ENCODE data around the gene RSF1.

The RSF1 gene

DNA sequence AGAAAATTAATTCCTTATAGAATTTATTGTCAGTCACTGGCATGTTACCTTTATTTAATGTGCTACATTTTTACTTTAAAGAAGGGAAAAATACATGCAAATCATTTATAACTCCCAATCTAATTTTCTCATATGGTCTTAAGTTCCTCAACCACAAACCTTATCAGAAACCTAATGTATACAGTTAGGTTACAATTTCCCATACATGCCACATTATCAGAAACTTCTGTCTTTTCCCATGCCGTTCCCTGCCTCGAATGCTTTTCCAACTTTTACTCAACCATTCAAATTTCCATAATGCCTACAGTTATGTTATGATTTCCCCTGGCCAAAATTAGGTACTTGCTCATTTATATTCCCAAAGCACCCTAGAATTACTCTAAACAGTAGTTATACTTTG is 13.5 kb downstream of the RSF1 start:
- no peak for DNase-seq

DNA sequence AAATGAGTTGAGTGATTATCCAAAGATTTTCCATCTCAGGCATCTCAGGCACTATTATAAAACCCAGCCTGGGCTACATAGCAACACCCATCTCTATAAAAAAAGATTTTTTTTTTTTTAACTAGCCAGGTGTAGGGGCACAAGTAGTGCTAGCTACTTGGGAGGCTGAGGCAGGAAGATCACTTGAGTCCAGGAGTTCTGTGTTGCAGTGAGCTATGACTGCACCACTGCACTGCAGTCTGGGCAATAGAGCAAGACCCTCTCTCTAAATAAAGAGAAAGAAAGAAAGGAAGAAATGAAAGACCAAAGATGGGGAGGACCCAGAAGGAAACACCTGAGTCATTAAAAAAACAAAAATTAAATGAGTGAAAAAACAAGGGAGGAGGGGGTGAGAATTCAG is 14.1 kb downstream of the RSF1 start:
- DNase-seq, result no peak

DNA sequence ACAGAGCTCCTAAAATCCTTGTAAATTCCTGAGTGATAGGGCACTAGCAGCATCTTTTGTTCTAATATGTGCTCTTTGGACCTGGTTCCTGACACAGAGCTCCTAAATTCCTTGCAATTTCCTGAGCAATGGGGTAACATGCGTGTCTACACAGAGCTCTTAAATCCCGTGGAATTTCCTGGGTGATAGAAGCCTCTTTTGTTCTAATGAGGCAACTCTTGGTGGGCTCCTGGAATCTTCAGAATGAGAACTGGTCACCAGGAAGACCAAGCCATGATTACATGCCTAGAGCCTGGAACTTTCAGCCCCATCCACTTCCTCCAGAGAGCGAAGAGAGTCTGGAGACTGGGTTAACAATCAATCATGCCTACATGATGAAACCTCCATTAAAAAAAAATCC is 19.0 kb downstream of the RSF1 start:
- no peak for DNase-seq

DNA sequence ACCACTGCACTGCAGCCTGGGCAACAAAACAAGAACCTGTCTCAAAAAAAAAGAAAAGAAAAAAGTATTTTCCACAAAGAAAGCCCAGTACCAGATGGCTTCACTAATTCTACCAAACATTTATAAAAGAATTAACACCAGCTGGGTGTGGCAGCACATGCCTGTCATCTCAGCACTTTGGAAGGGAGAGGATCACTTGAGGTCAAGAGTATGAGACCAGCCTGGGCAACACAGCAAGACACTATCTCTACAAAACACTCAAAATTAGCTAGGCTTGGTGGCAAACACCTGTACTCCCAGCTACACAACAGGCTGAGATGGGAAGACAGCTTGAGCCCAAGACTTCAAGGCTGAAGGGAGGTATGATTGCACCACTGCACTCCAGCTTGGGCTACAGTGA is 20.1 kb downstream of the RSF1 start:
- no peak for DNase-seq

DNA sequence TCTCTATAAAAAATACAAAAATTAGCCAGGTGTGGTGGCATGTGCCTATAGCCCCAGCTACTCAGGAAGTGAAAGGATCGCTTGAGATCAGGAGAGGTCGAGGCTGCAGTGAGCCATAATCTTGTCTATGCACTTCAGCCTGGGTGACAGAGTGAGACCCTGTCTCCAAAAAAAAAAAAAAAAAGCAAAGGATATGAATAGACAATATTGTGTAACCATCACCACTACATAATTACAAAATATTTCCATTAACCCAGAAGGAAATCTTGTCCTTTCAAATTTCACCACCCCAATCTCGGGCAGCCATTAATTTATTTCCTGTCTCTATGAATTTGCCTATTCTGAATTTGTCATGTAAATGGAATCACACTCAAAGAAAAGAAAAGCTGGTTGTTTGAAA is 21.2 kb downstream of the RSF1 start:
- no peak for DNase-seq

DNA sequence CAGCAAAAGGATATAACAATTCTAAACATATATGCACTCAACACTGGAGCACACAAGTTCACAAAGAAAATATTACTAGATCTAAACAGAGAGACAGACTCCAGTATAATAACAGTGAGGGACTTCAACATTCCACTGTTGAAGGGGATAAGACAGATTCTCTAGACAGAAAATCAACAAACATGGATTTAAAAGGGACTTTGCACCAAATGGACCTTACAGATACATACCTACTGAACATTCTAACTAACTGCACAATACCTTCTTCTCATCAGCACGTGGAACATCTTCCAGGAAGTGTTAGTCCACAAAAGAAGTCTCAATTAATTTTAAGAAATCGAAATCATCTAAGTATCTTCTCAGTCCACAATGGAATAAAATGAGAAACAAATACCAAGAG is 26.6 kb downstream of the RSF1 start:
- DNase-seq, result no peak

DNA sequence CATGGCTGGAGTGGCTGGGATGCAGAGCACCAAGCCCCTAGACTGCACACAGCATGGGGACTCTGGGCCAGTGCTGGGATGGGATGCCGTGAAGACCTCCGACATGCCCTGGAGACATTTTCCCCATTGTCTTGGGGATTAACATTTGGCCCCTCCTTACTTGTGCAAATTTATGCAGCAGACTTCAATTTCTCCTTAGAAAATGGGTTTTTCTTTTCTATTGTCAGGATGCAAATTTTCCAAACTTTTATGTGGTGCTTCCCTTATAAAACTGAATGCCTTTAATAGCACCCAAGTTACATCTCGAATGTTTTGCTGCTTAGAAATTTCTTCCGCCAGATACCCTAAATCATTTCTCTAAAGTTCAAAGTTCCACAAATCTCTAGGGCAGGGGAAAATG is 29.2 kb downstream of the RSF1 start:
- no peak for DNase-seq

DNA sequence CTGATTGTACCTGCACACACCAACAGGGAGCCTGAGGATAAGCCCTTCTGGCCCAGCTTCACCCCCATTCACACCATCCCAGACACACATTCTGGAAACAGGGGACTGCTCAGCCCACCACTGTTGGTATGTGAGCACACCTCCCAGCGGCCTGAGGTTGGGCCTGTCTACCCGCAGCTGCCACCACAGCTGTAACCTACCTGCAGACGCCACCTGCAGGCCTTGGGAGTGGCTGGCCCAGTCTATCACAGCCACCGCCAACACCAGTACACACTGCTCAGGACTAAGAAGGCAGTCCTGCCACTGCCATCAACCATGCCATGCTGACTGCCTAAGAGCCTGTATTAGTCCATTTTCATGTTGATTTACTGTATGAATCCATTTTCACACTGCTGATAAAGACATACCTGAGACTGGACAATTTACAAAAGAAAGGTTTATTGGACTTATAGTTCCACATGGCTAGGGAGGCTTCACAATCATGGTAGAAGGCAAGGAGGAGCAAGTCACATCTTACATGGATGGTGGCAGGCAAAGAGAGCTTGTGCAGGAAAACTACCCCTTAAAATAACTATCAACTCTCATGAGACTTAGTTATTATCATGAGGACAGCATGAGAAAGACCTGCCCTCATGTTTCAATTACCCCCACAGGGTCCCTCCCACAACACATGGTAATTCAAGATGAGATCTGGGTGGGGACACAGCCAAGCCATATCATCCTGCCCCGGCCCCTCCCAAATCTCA is 30.6 kb downstream of the RSF1 start:
- DNase-seq, result no peak

DNA sequence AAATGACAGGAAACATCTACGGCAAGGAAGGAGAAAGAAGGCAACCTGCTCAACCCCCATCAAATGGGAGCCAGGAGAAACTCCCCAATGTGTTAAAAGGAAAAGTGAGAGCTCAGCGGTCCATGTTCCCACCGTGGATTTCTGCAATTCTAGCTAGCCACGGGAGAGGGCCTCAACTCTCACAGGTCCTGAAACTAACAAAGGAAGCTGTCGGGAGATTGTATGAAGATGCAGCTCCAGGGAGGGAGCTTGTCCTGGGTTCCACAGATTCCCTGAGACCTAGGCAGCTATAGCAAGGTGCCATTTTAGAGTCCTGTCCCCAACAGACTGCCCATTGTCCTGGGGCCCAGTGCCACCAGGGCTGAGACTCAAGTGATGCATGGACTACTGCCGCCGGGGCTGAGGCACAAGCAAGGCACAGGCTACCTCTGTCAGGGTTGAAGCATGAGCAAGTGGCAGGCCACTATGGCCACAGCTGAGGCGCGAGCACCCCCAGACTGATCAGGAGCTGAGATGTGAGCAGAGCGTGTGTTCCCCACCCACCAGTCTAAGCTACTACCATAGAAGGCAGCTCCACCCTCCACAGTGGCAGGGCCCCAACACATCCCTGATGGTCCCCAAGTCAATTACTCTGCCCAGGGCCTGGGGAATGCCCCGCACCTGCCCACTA is 31.3 kb downstream of the RSF1 start:
- no peak for DNase-seq

DNA sequence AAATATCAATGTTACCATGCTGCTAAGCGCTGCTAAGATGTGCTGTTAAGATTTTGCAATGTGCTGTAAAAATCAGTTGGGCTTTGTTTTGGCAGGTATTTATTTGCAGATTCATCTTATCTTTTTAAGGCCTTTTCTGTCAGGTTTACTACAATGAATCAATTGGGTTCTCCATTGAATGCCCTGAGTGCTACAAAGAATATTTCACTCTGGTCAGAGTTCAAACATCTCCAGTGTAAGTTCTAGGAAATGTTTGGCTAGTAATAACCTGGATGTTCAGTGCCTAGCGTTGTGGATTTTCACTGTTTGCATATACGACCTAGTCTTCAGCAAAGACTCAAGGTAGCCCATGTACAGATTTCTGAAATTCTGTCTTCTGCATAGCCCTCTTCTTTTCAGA is 36.0 kb downstream of the RSF1 start:
- no peak for DNase-seq

DNA sequence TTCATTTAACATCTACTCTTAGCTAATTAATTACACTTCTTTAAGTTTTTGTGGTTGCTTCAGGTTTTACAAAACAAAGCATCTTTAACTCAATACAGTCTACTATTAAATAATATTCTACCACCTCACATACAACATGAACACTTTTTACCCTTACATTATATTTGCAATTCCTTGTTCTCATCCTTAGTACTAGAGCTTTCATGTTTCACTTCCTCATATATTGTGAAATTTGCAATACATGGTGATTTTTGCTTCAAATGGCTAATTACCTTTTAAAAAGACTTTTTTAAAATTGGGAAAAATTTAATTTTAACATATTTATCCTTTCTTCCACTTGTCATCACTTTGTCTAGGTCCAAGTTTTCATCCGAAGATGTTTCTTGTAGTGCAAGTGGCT is 37.5 kb downstream of the RSF1 start:
- DNase-seq, result no peak

DNA sequence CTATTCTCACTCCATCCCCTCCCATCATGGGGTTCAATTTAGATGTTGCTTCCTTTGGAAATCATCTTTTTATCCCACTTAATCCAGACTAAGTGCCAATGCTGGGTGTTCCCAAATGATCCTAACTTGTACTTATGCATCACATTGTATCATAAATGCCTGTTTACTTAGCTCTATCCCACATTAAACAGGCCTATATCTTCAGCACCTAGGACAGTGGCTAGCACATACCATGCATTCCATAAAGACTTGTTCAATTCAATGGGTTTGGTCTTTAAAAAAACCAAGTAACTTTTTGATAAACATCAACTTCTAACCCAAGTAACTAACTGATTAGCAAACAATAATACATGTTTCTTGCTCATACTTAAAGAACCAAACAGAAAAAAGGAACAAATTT is 40.6 kb downstream of the RSF1 start:
- DNase-seq, result no peak

DNA sequence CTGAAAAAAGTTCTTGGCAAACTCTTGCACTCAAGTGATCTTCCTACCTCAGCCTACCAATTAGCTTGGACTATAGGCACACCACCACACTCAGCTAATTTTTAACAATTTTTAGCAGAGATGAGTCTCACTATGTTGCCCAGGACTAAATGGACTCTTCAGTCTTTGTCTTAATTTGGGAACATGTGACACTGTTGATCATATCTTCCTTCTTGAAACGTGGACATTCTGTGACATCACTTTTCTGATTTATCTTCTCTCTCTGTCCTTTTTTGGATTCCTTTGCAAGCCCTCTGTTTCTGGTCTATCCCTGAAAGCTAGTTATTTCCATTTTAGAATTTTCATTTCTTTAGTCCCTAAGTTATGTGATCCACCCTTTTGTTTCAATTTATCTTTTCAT is 42.0 kb downstream of the RSF1 start:
- DNase-seq, result no peak

DNA sequence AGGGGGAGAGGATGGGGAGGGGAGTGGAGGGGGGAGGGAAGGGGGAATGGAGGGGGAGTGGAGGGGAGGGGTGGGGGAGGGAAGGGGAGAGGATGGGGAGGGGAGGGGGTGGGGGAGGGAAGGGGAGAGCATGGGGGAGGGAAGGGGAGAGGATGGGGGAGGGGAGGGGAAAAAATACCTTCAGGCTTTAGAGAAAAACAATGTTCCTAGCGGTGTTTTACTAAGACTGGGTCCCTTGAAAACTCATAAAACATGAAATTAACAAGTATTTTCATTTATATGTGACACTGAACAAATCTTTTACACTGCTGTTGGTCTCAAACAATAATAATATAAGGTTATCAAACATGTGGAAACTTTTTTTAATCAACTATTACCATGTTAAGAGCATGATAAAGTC is 42.4 kb downstream of the RSF1 start:
- DNase-seq, result no peak

DNA sequence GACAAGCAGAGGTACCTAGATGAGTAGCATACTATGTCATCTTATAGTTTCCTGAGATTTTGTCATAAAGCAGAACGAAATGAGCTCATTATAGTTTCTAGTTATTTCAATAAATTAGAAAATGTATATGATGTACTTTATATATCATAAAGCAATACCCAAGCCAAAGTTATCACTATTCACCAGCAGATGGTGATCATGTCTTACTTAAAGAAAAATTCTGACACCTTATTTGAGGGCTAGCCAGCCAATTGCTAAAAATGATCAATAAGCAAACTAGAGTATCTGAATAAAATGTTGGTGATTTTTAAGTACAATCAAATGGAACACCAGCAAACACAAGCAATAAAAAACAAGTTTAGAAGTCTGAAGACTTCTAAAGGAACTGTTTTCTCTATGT is 44.1 kb downstream of the RSF1 start:
- peak; percentile 47 for DNase-seq

DNA sequence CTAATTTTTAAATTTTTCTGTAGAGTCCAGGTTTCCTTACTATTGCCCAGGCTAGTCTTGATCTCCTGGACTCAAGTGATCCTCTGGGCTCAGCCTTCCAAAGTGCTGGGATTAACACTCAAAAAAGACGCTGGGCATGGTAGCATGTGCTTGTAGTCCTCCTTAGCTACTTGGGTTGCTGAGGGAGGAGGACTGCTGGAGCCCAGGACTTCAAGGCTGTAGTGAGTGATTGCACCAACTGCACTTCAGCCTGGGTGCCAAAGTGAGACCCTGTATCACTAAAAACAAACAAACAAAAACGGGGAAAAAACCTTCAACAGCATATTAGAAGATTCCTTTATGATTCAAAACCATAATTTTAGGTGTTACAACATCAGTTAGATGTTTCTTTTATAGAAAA is 44.6 kb downstream of the RSF1 start:
- DNase-seq, result no peak

DNA sequence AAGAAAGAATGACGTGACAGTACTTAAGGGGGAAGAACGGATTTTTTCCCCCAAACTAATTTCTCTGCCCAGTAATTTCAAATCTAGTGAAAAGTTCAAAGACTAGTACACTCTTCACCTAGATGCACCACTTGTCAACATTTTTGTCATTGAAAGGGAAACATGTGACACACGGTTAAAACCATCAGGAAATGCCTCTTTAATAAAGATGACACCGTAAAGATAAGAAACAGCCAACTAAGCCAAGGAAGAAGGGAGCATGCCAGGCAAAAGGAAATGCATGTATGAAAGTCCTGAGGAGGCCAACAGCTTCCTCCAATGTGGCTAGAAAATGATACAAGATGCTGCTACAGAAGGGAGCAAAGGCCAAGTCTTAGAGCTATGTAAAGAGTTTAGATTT is 49.4 kb downstream of the RSF1 start:
- no peak for DNase-seq

DNA sequence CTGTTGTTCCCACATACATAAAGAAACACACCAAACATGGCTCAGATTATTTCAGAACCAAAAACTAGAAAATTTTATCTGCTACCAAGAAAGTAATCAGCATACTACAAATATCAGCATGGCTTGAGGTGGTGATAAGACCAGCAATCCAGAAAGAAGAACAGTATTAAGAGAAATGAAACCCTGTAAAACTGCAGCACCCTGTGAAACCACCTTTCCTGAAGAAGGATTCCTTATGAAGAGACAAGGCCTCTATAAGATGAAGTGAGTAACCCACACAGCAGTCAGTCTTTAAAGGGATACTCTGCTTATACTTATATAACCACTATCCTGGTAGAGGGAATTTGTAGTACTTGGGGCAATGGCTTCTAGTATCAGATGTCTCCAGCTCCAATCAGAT is 49.9 kb downstream of the RSF1 start:
- no peak for DNase-seq

DNA sequence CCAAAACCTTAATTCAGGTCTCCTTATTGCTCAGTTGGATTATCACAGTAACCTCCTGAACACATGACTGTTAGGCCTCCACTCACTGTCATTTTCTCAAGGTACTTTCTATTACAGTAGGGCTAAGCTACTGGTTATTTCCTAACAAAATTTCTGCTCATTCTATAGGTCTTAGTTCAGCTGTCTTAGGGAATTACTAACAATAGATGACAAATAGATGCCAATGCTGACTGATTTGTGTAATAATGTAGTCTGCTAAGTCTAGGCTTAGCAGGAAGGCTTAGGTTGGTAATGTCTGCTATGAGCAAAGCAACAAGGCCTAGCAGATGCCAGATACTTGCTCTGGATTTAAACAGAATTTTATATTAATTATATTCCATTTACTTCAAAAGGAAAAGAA is 58.1 kb downstream of the RSF1 start:
- DNase-seq, result no peak

DNA sequence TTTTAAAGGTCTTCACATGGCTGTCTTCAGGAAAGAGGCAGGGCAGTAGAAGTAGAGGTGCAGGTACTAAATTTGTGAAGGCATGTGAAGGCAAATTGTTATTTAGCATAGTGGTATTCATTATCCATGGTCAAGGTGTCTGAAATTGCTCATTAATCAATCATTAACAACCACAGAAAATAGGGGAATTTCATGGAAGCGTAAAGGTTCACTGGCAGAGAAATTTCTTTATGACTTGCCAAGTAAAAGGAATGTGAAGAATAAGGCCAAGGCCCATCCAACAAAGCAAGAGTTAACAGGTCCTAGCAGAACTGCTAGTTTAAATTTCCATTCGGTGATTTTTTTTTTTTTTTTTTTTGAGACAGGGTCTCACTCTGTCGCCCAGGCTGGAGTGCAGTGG is 59.0 kb downstream of the RSF1 start:
- no peak for DNase-seq

DNA sequence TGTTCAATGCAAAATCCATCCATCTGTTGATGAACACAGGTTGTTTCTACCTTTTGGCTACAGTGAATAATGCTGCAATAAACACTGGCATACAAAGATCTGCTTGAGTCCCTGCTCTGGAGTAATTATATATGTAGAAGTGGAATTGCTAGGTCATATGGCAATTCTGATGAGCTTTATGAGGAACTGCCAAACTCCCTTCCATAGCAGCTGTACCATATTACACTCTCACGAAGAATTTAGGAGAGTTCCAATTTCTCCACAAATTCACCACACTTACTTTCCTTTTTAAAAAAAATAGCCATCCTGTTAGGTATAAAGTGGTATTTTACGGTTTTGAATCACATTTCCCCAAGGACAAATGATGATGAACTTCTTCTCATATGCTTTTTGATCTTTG is 62.2 kb downstream of the RSF1 start:
- no peak for DNase-seq

DNA sequence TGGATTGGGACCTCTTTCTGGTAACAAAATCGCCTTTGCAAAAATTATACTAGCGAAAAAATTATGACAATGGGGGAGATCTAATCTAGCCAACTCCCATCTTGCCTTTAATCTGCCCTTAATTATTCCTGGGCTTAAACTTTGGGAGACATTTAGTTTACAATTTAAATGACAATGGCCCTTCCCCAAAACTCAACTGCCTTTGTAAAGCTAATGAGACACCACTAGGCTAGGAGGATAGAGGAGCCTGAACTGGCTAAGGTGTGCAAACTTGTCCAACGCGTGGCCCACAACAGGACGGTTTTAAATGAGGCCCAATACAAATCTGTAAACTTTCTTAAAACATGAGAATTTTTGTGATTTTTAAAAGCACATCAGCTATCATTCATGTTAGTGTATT is 67.3 kb downstream of the RSF1 start:
- no peak for DNase-seq

DNA sequence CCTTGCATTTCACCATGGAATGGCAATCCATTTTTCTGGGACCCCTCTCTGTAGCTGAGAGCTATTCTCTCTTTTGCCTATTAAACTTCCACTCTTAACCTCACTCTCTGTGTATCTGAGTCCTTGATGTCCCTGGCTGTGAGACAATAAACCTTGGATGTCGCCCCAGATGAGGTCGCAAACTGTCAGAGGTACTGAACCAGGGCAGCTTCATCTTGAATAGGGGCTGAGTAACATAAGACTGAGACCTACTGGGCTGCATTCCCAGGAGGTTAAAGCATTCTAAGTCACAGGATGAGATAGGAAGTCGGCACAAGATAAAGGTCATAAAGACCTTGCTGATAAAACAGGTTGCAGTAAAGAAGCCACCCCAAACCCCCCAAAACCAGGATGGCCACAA is 68.0 kb downstream of the RSF1 start:
- DNase-seq, result peak; percentile 65

DNA sequence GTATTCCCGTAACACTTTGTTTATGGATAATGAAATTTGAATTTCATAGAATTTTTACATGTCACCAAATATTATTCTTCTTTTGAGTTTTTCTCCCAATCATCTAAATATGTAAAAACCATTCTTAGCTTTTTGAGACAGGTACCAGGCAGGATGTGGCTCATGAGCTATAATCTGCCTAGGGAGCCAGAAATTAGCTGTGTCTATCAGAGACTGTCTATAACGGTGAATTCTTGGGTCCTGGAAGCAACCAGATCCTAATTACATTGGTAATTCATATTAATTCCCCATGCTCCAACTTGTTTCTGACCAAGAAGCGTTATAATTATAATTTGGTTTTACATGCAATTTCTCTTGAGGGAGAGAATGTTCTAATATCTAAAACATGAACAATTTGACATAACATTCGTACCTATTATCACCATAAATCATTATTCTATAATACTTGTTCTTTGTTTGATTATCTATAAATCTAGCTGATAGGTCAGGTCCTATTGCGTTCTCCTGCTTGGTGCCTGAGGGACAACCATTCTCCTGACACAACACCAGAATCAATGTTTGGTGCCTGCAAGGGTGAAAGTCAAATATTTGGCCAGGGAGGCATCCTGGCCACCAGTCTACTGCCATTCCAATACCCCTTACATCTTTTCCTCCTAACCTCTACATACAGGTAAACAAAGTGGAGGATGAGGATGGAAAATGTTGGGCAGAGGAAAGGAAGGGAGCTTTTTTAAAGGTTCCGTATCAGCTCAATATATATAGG is 69.9 kb downstream of the RSF1 start:
- peak; percentile 20 for DNase-seq

Data from NCI-H69 (cell line).